SK-N-SH treated with all-trans-retinoic acid at 6 μM for 48 hours (cell line): ENCODE measurements around the gene BOD1.

Source experiments
- ATAC-seq: fragments of 200-7000 bp; cut with Tn5 transposase; 3 replicates; pipeline ENCODE4 v1.9.1; 2020; ENCODE audit warnings: mild to moderate bottlenecking, moderate library complexity
- ARNTL ChIP-seq: fragments of 450-650 bp; formaldehyde crosslinking; IDR thresholded peaks from 2 replicates; pipeline ENCODE4 v1.5.0; 2020; ENCODE audit warnings: low read depth, mild to moderate bottlenecking, moderate library complexity, borderline replicate concordance
- BACH2 ChIP-seq: fragments of 250-450 bp; sonication (Bioruptor Pico); IDR thresholded peaks from 2 replicates; pipeline ENCODE4 v1.9.0; 2021; ENCODE audit warnings: mild to moderate bottlenecking, borderline replicate concordance
- CSDC2 ChIP-seq: fragments of 250-450 bp; sonication (Bioruptor Pico); IDR thresholded peaks from 2 replicates; pipeline ENCODE4 v1.5.0; 2020; ENCODE audit warnings: mild to moderate bottlenecking, moderate library complexity
- ESRRG ChIP-seq: fragments of 250-450 bp; sonication (Bioruptor Pico); IDR thresholded peaks from 2 replicates; pipeline ENCODE4 v1.6.1; 2021; ENCODE audit warnings: mild to moderate bottlenecking
- GLIS3 ChIP-seq: fragments of 250-450 bp; sonication (Bioruptor Pico); IDR thresholded peaks from 2 replicates; pipeline ENCODE4 v1.5.0; 2020; ENCODE audit warnings: mild to moderate bottlenecking, moderate library complexity
- ISL1 ChIP-seq: fragments of 250-450 bp; sonication (Bioruptor Pico); IDR thresholded peaks from 2 replicates; pipeline ENCODE4 v2.1.2; 2022; ENCODE audit warnings: mild to moderate bottlenecking, moderate library complexity
- OSR1 ChIP-seq: fragments of 250-450 bp; sonication (Bioruptor Pico); IDR thresholded peaks from 2 replicates; pipeline ENCODE4 v1.8.0; 2022; ENCODE audit warnings: moderate library complexity, mild to moderate bottlenecking, inconsistent platforms
- PPARA ChIP-seq: fragments of 250-450 bp; sonication (Bioruptor Pico); IDR thresholded peaks from 2 replicates; pipeline ENCODE4 v1.5.0; 2020; ENCODE audit warnings: mild to moderate bottlenecking, borderline replicate concordance
- RARB ChIP-seq: fragments of 250-450 bp; sonication (Bioruptor Pico); IDR thresholded peaks from 2 replicates; pipeline ENCODE4 v1.8.0; 2021; ENCODE audit warnings: mild to moderate bottlenecking, moderate library complexity
- SNAI2 ChIP-seq: fragments of 250-450 bp; sonication (Bioruptor Pico); IDR thresholded peaks from 2 replicates; pipeline ENCODE4 v1.5.0; 2020; ENCODE audit warnings: mild to moderate bottlenecking, moderate library complexity
- TCF4 ChIP-seq: fragments of 250-450 bp; sonication (Bioruptor Pico); IDR thresholded peaks from 2 replicates; pipeline ENCODE4 v1.8.0; 2021; ENCODE audit warnings: mild to moderate bottlenecking, moderate library complexity, borderline replicate concordance
- TOX ChIP-seq: fragments of 250-450 bp; sonication (Bioruptor Pico); IDR thresholded peaks from 2 replicates; pipeline ENCODE4 v1.8.0; 2021; ENCODE audit warnings: mild to moderate bottlenecking, moderate library complexity, borderline replicate concordance
- ZC3H10 ChIP-seq: fragments of 250-450 bp; sonication (Bioruptor Pico); IDR thresholded peaks from 2 replicates; pipeline ENCODE4 v1.5.1; 2021; ENCODE audit warnings: mild to moderate bottlenecking, moderate library complexity
- ZFP30 ChIP-seq: fragments of 450-650 bp; formaldehyde crosslinking; IDR thresholded peaks from 2 replicates; pipeline ENCODE4 v1.5.0; 2022; ENCODE audit warnings: mild to moderate bottlenecking, moderate library complexity
- ZNF565 ChIP-seq: fragments of 450-650 bp; formaldehyde crosslinking; conservative IDR thresholded peaks from 2 replicates; pipeline ENCODE4 v1.5.0; 2020; ENCODE audit warnings: low read depth, mild to moderate bottlenecking, moderate library complexity
- ZNF70 ChIP-seq: fragments of 450-650 bp; formaldehyde crosslinking; IDR thresholded peaks from 2 replicates; pipeline ENCODE4 v1.5.0; 2020; ENCODE audit warnings: mild to moderate bottlenecking, moderate library complexity
- ZNF8 ChIP-seq: fragments of 450-650 bp; formaldehyde crosslinking; IDR thresholded peaks from 2 replicates; pipeline ENCODE4 v1.5.0; 2020; ENCODE audit warnings: mild to moderate bottlenecking, moderate library complexity
- TF ChIP-seq, protein P1 (sequence below): fragments of 250-450 bp; sonication (Bioruptor Pico); IDR thresholded peaks from 2 replicates; pipeline ENCODE4 v1.5.1; 2021; ENCODE audit warnings: mild to moderate bottlenecking, moderate library complexity
- TF ChIP-seq, protein P2 (sequence below): fragments of 250-450 bp; sonication (Bioruptor Pico); IDR thresholded peaks from 2 replicates; pipeline ENCODE4 v1.5.0; 2020; ENCODE audit warnings: mild to moderate bottlenecking, moderate library complexity
- TF ChIP-seq, protein P3 (sequence below): fragments of 250-450 bp; sonication (Bioruptor Pico); IDR thresholded peaks from 2 replicates; pipeline ENCODE4 v1.5.1; 2020; ENCODE audit warnings: low read depth, mild to moderate bottlenecking, moderate library complexity
- TF ChIP-seq, protein P4 (sequence below): fragments of 250-450 bp; sonication (Bioruptor Pico); IDR thresholded peaks from 2 replicates; pipeline ENCODE4 v1.8.0; 2021; ENCODE audit warnings: low read depth, mild to moderate bottlenecking, moderate library complexity, borderline replicate concordance
- TF ChIP-seq, protein P5 (sequence below): fragments of 250-450 bp; sonication (Bioruptor Pico); IDR thresholded peaks from 2 replicates; pipeline ENCODE4 v1.8.0; 2020; ENCODE audit warnings: mild to moderate bottlenecking, moderate library complexity, borderline replicate concordance

The BOD1 gene

DNA sequence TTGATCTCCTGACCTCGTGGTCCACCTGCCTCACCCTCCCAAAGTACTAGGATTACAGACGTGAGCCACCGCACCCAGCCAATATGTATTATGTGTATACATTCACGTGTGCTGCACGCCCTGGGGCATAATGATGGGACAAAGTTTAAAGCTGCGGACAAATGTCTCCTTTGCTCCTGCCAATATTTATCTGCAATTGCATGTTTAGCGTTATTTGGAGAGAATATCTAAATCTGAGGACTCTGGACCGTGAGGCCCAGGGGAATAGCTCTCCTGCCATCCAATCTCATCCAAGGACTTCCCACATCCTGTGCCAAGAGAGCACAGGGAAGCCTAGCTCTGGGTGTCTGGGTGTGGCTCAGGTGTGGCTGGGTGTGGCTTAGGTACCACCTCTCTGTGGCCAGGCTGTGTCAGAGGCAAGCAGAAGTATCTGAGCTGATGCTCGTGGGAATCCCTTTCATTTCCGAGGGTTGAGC, 6.9 kb upstream of the BOD1 start:
- TF ChIP-seq, protein P1, sequence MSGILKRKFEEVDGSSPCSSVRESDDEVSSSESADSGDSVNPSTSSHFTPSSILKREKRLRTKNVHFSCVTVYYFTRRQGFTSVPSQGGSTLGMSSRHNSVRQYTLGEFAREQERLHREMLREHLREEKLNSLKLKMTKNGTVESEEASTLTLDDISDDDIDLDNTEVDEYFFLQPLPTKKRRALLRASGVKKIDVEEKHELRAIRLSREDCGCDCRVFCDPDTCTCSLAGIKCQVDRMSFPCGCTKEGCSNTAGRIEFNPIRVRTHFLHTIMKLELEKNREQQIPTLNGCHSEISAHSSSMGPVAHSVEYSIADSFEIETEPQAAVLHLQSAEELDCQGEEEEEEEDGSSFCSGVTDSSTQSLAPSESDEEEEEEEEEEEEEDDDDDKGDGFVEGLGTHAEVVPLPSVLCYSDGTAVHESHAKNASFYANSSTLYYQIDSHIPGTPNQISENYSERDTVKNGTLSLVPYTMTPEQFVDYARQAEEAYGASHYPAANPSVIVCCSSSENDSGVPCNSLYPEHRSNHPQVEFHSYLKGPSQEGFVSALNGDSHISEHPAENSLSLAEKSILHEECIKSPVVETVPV = no peak
- TF ChIP-seq PPARA (CRISPR knock-in tag) (no peak), SNAI2 (CRISPR knock-in tag) (no peak), OSR1 (CRISPR knock-in tag) (no peak)
- ATAC-seq = no peak

DNA sequence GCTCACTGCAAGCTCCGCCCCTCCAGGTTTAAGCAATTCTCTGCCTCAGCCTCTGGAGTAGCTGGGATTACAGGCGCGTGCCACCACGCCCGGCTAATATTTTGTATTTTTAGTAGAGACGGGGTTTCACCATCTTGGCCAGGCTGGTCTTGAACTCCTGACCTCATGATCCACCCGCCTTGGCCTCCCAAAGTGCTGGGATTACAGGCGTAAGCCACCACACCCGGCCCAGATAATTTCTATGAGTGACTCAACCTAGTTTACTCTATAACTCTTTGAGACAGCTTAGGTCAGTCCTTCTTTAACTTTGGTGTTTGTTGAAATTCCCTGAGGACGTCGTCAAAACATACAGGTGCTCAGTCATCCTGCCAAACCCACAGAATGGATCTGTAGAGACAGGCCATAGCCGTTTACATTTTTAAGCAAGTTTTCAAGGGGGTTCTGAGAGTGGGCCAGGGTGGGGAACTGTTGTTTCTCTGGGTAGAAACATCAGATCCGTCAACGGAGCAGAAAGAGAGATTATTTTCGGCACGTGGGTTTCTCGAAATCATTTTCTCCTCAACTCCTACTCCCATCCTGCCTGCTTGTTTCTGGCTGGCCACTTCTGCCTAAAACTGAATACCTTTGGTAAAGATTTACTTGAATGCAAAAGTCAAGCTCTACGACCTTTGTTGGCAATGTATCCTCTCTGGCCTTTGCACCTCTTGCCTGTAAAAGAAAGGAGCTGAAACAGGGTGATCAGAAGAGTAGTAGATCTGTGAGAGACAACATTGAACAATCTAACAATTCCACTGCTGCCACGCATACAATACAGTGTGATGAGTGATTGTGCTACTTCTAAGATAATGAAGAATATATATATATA, 6.0 kb upstream of the BOD1 start:
- TF ChIP-seq BACH2 (CRISPR knock-in tag) = no peak
- TF ChIP-seq CSDC2 (CRISPR knock-in tag) = no peak
- TF ChIP-seq, protein P2, sequence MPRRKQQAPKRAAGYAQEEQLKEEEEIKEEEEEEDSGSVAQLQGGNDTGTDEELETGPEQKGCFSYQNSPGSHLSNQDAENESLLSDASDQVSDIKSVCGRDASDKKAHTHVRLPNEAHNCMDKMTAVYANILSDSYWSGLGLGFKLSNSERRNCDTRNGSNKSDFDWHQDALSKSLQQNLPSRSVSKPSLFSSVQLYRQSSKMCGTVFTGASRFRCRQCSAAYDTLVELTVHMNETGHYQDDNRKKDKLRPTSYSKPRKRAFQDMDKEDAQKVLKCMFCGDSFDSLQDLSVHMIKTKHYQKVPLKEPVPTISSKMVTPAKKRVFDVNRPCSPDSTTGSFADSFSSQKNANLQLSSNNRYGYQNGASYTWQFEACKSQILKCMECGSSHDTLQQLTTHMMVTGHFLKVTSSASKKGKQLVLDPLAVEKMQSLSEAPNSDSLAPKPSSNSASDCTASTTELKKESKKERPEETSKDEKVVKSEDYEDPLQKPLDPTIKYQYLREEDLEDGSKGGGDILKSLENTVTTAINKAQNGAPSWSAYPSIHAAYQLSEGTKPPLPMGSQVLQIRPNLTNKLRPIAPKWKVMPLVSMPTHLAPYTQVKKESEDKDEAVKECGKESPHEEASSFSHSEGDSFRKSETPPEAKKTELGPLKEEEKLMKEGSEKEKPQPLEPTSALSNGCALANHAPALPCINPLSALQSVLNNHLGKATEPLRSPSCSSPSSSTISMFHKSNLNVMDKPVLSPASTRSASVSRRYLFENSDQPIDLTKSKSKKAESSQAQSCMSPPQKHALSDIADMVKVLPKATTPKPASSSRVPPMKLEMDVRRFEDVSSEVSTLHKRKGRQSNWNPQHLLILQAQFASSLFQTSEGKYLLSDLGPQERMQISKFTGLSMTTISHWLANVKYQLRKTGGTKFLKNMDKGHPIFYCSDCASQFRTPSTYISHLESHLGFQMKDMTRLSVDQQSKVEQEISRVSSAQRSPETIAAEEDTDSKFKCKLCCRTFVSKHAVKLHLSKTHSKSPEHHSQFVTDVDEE (CRISPR knock-in tag) = no peak
- TF ChIP-seq ZC3H10 (CRISPR knock-in tag) = no peak
- TF ChIP-seq ISL1 (CRISPR knock-in tag) = no peak
- TF ChIP-seq ESRRG = no peak
- TF ChIP-seq, protein P3, sequence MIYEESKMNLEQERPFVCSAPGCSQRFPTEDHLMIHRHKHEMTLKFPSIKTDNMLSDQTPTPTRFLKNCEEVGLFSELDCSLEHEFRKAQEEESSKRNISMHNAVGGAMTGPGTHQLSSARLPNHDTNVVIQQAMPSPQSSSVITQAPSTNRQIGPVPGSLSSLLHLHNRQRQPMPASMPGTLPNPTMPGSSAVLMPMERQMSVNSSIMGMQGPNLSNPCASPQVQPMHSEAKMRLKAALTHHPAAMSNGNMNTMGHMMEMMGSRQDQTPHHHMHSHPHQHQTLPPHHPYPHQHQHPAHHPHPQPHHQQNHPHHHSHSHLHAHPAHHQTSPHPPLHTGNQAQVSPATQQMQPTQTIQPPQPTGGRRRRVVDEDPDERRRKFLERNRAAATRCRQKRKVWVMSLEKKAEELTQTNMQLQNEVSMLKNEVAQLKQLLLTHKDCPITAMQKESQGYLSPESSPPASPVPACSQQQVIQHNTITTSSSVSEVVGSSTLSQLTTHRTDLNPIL (CRISPR knock-in tag) = no peak
- TF ChIP-seq OSR1 (CRISPR knock-in tag) = no peak
- TF ChIP-seq TOX (CRISPR knock-in tag) = no peak
- no peak for TF ChIP-seq ZNF70 (CRISPR knock-in tag)
- TF ChIP-seq GLIS3 (CRISPR knock-in tag) = no peak
- TF ChIP-seq RARB (CRISPR knock-in tag) = no peak
- TF ChIP-seq, protein P4, sequence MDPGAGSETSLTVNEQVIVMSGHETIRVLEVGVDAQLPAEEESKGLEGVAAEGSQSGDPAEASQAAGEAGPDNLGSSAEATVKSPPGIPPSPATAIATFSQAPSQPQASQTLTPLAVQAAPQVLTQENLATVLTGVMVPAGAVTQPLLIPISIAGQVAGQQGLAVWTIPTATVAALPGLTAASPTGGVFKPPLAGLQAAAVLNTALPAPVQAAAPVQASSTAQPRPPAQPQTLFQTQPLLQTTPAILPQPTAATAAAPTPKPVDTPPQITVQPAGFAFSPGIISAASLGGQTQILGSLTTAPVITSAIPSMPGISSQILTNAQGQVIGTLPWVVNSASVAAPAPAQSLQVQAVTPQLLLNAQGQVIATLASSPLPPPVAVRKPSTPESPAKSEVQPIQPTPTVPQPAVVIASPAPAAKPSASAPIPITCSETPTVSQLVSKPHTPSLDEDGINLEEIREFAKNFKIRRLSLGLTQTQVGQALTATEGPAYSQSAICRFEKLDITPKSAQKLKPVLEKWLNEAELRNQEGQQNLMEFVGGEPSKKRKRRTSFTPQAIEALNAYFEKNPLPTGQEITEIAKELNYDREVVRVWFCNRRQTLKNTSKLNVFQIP = no peak
- no peak for TF ChIP-seq ZNF565 (CRISPR knock-in tag)
- no peak for TF ChIP-seq TCF4 (CRISPR knock-in tag)
- no peak for ATAC-seq

DNA sequence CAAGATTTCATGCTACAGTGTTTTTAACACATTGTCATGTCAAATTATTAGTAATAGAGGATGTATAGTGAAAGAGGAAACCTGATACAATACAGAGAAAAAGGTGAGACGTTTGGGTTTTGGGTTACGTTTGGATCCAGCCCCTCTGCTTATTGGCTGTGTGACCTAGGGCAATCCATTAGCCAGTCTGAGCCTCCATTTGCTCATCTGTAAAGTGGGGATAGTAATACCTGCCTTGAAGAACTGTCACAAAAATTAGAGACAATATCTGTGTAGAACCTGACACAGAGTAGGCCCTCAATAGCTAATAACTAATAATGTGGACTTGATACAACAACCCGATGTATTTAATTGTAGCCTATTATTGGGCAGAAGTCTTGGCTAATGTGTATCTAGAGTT, 4.3 kb upstream of the BOD1 start:
- no peak for ATAC-seq
- no peak for TF ChIP-seq GLIS3 (CRISPR knock-in tag)
- TF ChIP-seq, protein P1 = no peak
- TF ChIP-seq RARB (CRISPR knock-in tag) = no peak
- TF ChIP-seq ISL1 (CRISPR knock-in tag) = no peak
- no peak for TF ChIP-seq CSDC2 (CRISPR knock-in tag)
- no peak for TF ChIP-seq ZNF565 (CRISPR knock-in tag)
- no peak for TF ChIP-seq PPARA (CRISPR knock-in tag)
- TF ChIP-seq, protein P4 = no peak
- TF ChIP-seq, protein P3 (CRISPR knock-in tag) = no peak
- TF ChIP-seq ESRRG = no peak
- TF ChIP-seq ZC3H10 (CRISPR knock-in tag) = no peak
- TF ChIP-seq, protein P5, sequence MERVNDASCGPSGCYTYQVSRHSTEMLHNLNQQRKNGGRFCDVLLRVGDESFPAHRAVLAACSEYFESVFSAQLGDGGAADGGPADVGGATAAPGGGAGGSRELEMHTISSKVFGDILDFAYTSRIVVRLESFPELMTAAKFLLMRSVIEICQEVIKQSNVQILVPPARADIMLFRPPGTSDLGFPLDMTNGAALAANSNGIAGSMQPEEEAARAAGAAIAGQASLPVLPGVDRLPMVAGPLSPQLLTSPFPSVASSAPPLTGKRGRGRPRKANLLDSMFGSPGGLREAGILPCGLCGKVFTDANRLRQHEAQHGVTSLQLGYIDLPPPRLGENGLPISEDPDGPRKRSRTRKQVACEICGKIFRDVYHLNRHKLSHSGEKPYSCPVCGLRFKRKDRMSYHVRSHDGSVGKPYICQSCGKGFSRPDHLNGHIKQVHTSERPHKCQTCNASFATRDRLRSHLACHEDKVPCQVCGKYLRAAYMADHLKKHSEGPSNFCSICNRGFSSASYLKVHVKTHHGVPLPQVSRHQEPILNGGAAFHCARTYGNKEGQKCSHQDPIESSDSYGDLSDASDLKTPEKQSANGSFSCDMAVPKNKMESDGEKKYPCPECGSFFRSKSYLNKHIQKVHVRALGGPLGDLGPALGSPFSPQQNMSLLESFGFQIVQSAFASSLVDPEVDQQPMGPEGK (CRISPR knock-in tag) = no peak
- TF ChIP-seq SNAI2 (CRISPR knock-in tag) = no peak
- TF ChIP-seq ZNF8 = no peak
- TF ChIP-seq OSR1 (CRISPR knock-in tag) = no peak
- TF ChIP-seq ZFP30 (CRISPR knock-in tag) = no peak
- no peak for TF ChIP-seq ZNF70 (CRISPR knock-in tag)
- TF ChIP-seq ARNTL (CRISPR knock-in tag) = no peak
